Measurements from ENCODE around the gene TUFM.

Gene TUFM

GRCh38 chr16:28843766-28844165 is 2.4 kb downstream of the TUFM start:
- H3K4me3 ChIP-seq (ENCODE audit: insufficient read depth, low read length, poor library complexity, severe bottlenecking), result no peak overlapping the region
- no peak for TF ChIP-seq CTCF (IDR thresholded peaks at IDR 0.05; ENCODE audit: insufficient read depth, low read length, poor library complexity, severe bottlenecking)
- no peak for TF ChIP-seq EZH2phosphoT487 (conservative IDR thresholded peaks at IDR 0.05; ENCODE audit: low read length)
- H3K79me2 ChIP-seq (ENCODE audit: insufficient read depth, low read length), result peaks cover 30% of the 10 kb centered on the region
- no peaks in the 10 kb centered on the region; the same call in 1 of the 2 replicates for H3K36me3 ChIP-seq (ENCODE audit: low read length)
- H3K4me2 ChIP-seq (ENCODE audit: low read depth, low read length, poor library complexity, severe bottlenecking), result no peak overlapping the region
- no peaks in the 10 kb centered on the region for H3K9me2 ChIP-seq (replicated peaks; ENCODE audit: insufficient read depth, low read length)
- H3K27ac ChIP-seq (ENCODE audit: low read depth, low read length), result no peak overlapping the region
- no peaks in the 10 kb centered on the region for H3K27me3 ChIP-seq (ENCODE audit: low read length)
- H3F3A ChIP-seq (ENCODE audit: insufficient read depth), result peaks cover 13% of the 10 kb centered on the region
- no peak overlapping the region for H3K9ac ChIP-seq (ENCODE audit: low read length)
- peaks cover 5% of the 10 kb centered on the region; the same call in 1 of the 2 replicates for H4K20me1 ChIP-seq (ENCODE audit: low read depth, low read length)
- no peaks in the 10 kb centered on the region for H3K9me3 ChIP-seq (ENCODE audit: insufficient read depth, low read length)
- no peak overlapping the region for H2AFZ ChIP-seq (ENCODE audit: low read depth, low read length, severe bottlenecking)

- H4K20me1 ChIP-seq (ENCODE audit: low read depth, low read length), result peaks cover 5% of the 10 kb centered on the region; the same call in 1 of the 2 replicates
- H3K36me3 ChIP-seq (ENCODE audit: low read length), result peaks cover 3% of the 10 kb centered on the region; the same call in 1 of the 2 replicates
- no peak overlapping the region for H3K4me2 ChIP-seq (ENCODE audit: low read depth, low read length, poor library complexity, severe bottlenecking)
- no peak overlapping the region for H3K9ac ChIP-seq (ENCODE audit: low read length)
- H3K27me3 ChIP-seq (ENCODE audit: low read length), result no peaks in the 10 kb centered on the region
- no peak for TF ChIP-seq CTCF (IDR thresholded peaks at IDR 0.05; ENCODE audit: insufficient read depth, low read length, poor library complexity, severe bottlenecking)
- no peak for TF ChIP-seq EZH2phosphoT487 (conservative IDR thresholded peaks at IDR 0.05; ENCODE audit: low read length)
- no peaks in the 10 kb centered on the region for H3K9me2 ChIP-seq (replicated peaks; ENCODE audit: insufficient read depth, low read length)
- no peak overlapping the region for H3K27ac ChIP-seq (ENCODE audit: low read depth, low read length)
- H3F3A ChIP-seq (ENCODE audit: insufficient read depth), result peaks cover 23% of the 10 kb centered on the region
- H3K9me3 ChIP-seq (ENCODE audit: insufficient read depth, low read length), result no peaks in the 10 kb centered on the region
- peaks cover 30% of the 10 kb centered on the region for H3K79me2 ChIP-seq (ENCODE audit: insufficient read depth, low read length)
- no peak overlapping the region for H3K4me3 ChIP-seq (ENCODE audit: insufficient read depth, low read length, poor library complexity, severe bottlenecking)
- H2AFZ ChIP-seq (ENCODE audit: low read depth, low read length, severe bottlenecking), result no peak overlapping the region
Observed at GRCh38 chr16:28842696-28843095, 3.5 kb downstream of the TUFM start.

- Histone ChIP-seq H3F3A (ENCODE audit: insufficient read depth) (peaks cover 29% of the 10 kb centered on the region), H3K27ac (ENCODE audit: low read depth, low read length) (no peak overlapping the region), H3K79me2 (ENCODE audit: insufficient read depth, low read length) (peaks cover 9% of the 10 kb centered on the region), H3K27me3 (ENCODE audit: low read length) (no peaks in the 10 kb centered on the region), H3K9me2 (replicated peaks; ENCODE audit: insufficient read depth, low read length) (no peaks in the 10 kb centered on the region), H3K4me2 (ENCODE audit: low read depth, low read length, poor library complexity, severe bottlenecking) (no peak overlapping the region), H3K9ac (ENCODE audit: low read length) (no peak overlapping the region), H3K4me3 (ENCODE audit: insufficient read depth, low read length, poor library complexity, severe bottlenecking) (no peak overlapping the region), H2AFZ (ENCODE audit: low read depth, low read length, severe bottlenecking) (no peak overlapping the region), H4K20me1 (ENCODE audit: low read depth, low read length) (peaks cover 2% of the 10 kb centered on the region; the same call in 1 of the 2 replicates), H3K9me3 (ENCODE audit: insufficient read depth, low read length) (no peaks in the 10 kb centered on the region), H3K36me3 (ENCODE audit: low read length) (peaks cover 5% of the 10 kb centered on the region; the same call in 1 of the 2 replicates)
- TF ChIP-seq EZH2phosphoT487 (conservative IDR thresholded peaks at IDR 0.05; ENCODE audit: low read length), result no peak
- no peak for TF ChIP-seq CTCF (IDR thresholded peaks at IDR 0.05; ENCODE audit: insufficient read depth, low read length, poor library complexity, severe bottlenecking)
Observed at GRCh38 chr16:28839899-28840298, 6.2 kb downstream of the TUFM start.
